Mesendoderm (in vitro differentiated cells): ENCODE measurements around the gene CYFIP2.

ENCODE experiments used
- DNase-seq: peaks from one replicate; pipeline ENCODE4 v3.0.0; 2013
- H2AK5ac ChIP-seq: 2 replicates; pipeline ENCODE4 v1.6.1; 2013; ENCODE audit warnings: low read length, inconsistent platforms
- H2BK120ac ChIP-seq: 2 replicates; pipeline ENCODE4 v1.6.1; 2013; ENCODE audit warnings: low read depth, mild to moderate bottlenecking, low read length, moderate library complexity, mixed read lengths
- H2BK15ac ChIP-seq: replicated peaks from 2 replicates; pipeline ENCODE4 v1.6.1; 2013; ENCODE audit warnings: low read depth, mild to moderate bottlenecking, moderate library complexity
- H2BK5ac ChIP-seq: 2 replicates; pipeline ENCODE4 v1.6.1; 2013; ENCODE audit warnings: low read length, inconsistent platforms
- H3K18ac ChIP-seq: 2 replicates; pipeline ENCODE4 v1.6.1; 2013; ENCODE audit warnings: mild to moderate bottlenecking, low read length, mixed read lengths
- H3K23ac ChIP-seq: one replicate; pipeline ENCODE4 v1.6.1; 2013; ENCODE audit warnings: low read length
- H3K27ac ChIP-seq: 2 replicates; pipeline ENCODE4 v1.5.1; 2013; ENCODE audit warnings: low read depth, mild to moderate bottlenecking, inconsistent platforms, low read length, moderate library complexity
- H3K27me3 ChIP-seq: 2 replicates; pipeline ENCODE4 v1.6.1; 2013; ENCODE audit warnings: low read length, control low read depth, mild to moderate bottlenecking, inconsistent platforms; ENCODE audit not compliant: insufficient read depth, poor library complexity
- H3K36me3 ChIP-seq: 2 replicates; pipeline ENCODE4 v1.6.1; 2013; ENCODE audit warnings: low read length, inconsistent platforms; ENCODE audit not compliant: control insufficient read depth, insufficient read depth
- H3K4ac ChIP-seq: one replicate; pipeline ENCODE4 v1.6.1; 2013; ENCODE audit warnings: low read depth, mild to moderate bottlenecking, low read length, moderate library complexity
- H3K4me1 ChIP-seq: 2 replicates; pipeline ENCODE4 v1.6.1; 2013; ENCODE audit warnings: low read depth, low read length, inconsistent platforms; ENCODE audit not compliant: control insufficient read depth
- H3K4me2 ChIP-seq: 2 replicates; pipeline ENCODE4 v1.6.1; 2013; ENCODE audit warnings: low read length
- H3K4me3 ChIP-seq: 2 replicates; pipeline ENCODE4 v1.5.1; 2013; ENCODE audit warnings: mild to moderate bottlenecking, low read length
- H3K56ac ChIP-seq: one replicate; pipeline ENCODE4 v1.6.1; 2013; ENCODE audit warnings: low read length
- H3K79me1 ChIP-seq: 2 replicates; pipeline ENCODE4 v1.6.1; 2013; ENCODE audit warnings: low read length, inconsistent platforms
- H3K79me2 ChIP-seq: 2 replicates; pipeline ENCODE4 v1.6.1; 2013; ENCODE audit warnings: mild to moderate bottlenecking, low read length; ENCODE audit not compliant: control insufficient read depth, insufficient read depth
- H3K9ac ChIP-seq: 2 replicates; pipeline ENCODE4 v1.6.1; 2013; ENCODE audit warnings: low read length, inconsistent platforms
- H4K5ac ChIP-seq: one replicate; pipeline ENCODE4 v1.6.1; 2013; ENCODE audit warnings: low read length
- H4K8ac ChIP-seq: one replicate; pipeline ENCODE4 v1.6.1; 2013; ENCODE audit warnings: low read depth, mild to moderate bottlenecking, control low read depth, low read length, moderate library complexity
- WGBS: extraction: QIAGEN DNeasy Blood & Tissue Kit; methylation state at CpG from one replicate; pipeline ENCODE4 v1.1.7; 2013; ENCODE audit warnings: low lambda C conversion rate, missing lambda C conversion rate; ENCODE audit not compliant: insufficient coverage; ENCODE audit errors: extremely low coverage; 5-methylcytosine and 5-hydroxymethylcytosine counted together

CYFIP2 gene

GRCh38 chr5:157290156-157290980 is 24.4 kb downstream of the CYFIP2 start:
- no peak overlapping the region for H3K4me3 ChIP-seq

GRCh38 chr5:157290981-157291711 is 25.2 kb downstream of the CYFIP2 start:
- H3K4me2 ChIP-seq = no peak overlapping the region
- no peak overlapping the region for H3K56ac ChIP-seq
- H2BK5ac ChIP-seq = no peak overlapping the region
- no peak overlapping the region for H3K4me3 ChIP-seq
- no peaks in the 10 kb centered on the region for H3K27me3 ChIP-seq
- no peak overlapping the region for H4K8ac ChIP-seq
- H3K18ac ChIP-seq = no peak overlapping the region
- H3K27ac ChIP-seq = no peak overlapping the region
- H3K79me2 ChIP-seq = no peaks in the 10 kb centered on the region
- H2BK120ac ChIP-seq = no peak overlapping the region
- no peak overlapping the region for H3K4ac ChIP-seq
- H3K23ac ChIP-seq = no peak overlapping the region
- no peak overlapping the region for H2BK15ac ChIP-seq
- no peaks in the 10 kb centered on the region for H3K79me1 ChIP-seq
- H2AK5ac ChIP-seq = no peak overlapping the region
- H3K36me3 ChIP-seq = no peaks in the 10 kb centered on the region
- no peak overlapping the region for H3K9ac ChIP-seq
- H4K5ac ChIP-seq = no peak overlapping the region
- no CpG with 5 or more reads among the region's 10 CpGs for WGBS
- H3K4me1 ChIP-seq = no peaks in the 10 kb centered on the region
- DNase-seq = no peak

More at GRCh38 chr5:157290156-157290980, 24.4 kb downstream of the CYFIP2 start:
- H3K36me3 ChIP-seq = no peaks in the 10 kb centered on the region
- no peak overlapping the region for H3K27ac ChIP-seq
- H2BK15ac ChIP-seq = no peak overlapping the region
- no peaks in the 10 kb centered on the region for H3K79me2 ChIP-seq
- no peak overlapping the region for H3K23ac ChIP-seq
- peak; percentile 72 for DNase-seq
- no peaks in the 10 kb centered on the region for H3K79me1 ChIP-seq
- no peaks in the 10 kb centered on the region for H3K27me3 ChIP-seq
- no peak overlapping the region for H4K5ac ChIP-seq
- no CpG with 5 or more reads among the region's 6 CpGs for WGBS
- no peak overlapping the region for H3K9ac ChIP-seq
- H3K4me1 ChIP-seq = no peaks in the 10 kb centered on the region
- no peak overlapping the region for H4K8ac ChIP-seq
- no peak overlapping the region for H2AK5ac ChIP-seq
- H3K56ac ChIP-seq = no peak overlapping the region
- no peak overlapping the region for H3K4me2 ChIP-seq
- no peak overlapping the region for H2BK120ac ChIP-seq
- H2BK5ac ChIP-seq = no peak overlapping the region
- H3K18ac ChIP-seq = no peak overlapping the region
- H3K4ac ChIP-seq = no peak overlapping the region

GRCh38 chr5:157292599-157292998 is 26.7 kb downstream of the CYFIP2 start:
- Histone ChIP-seq H4K5ac (no peak overlapping the region), H3K36me3 (no peaks in the 10 kb centered on the region), H3K27me3 (no peaks in the 10 kb centered on the region), H2BK5ac (no peak overlapping the region), H3K9ac (no peak overlapping the region), H2BK120ac (no peak overlapping the region), H3K56ac (no peak overlapping the region), H3K18ac (no peak overlapping the region), H3K79me2 (no peaks in the 10 kb centered on the region), H3K4ac (no peak overlapping the region), H3K79me1 (no peaks in the 10 kb centered on the region), H2BK15ac (no peak overlapping the region), H3K4me3 (no peak overlapping the region), H3K4me1 (no peaks in the 10 kb centered on the region), H3K4me2 (no peak overlapping the region), H3K27ac (no peak overlapping the region), H2AK5ac (no peak overlapping the region), H3K23ac (no peak overlapping the region), H4K8ac (no peak overlapping the region)
- no CpG with 5 or more reads among the region's 3 CpGs for WGBS
- no peak for DNase-seq

GRCh38 chr5:157294407-157295091 is 28.6 kb downstream of the CYFIP2 start:
- no peaks in the 10 kb centered on the region for H3K4me1 ChIP-seq
- no peak overlapping the region for H3K4me2 ChIP-seq
- no peak overlapping the region for H3K23ac ChIP-seq
- no CpG with 5 or more reads among the region's 7 CpGs for WGBS
- H3K18ac ChIP-seq = no peak overlapping the region
- H4K5ac ChIP-seq = no peak overlapping the region
- no peaks in the 10 kb centered on the region for H3K79me1 ChIP-seq
- no peak overlapping the region for H2BK120ac ChIP-seq
- H3K36me3 ChIP-seq = no peaks in the 10 kb centered on the region
- no peaks in the 10 kb centered on the region for H3K27me3 ChIP-seq
- H3K4me3 ChIP-seq = no peak overlapping the region
- H4K8ac ChIP-seq = no peak overlapping the region
- H2AK5ac ChIP-seq = no peak overlapping the region
- peak; percentile 46 for DNase-seq
- no peak overlapping the region for H2BK5ac ChIP-seq
- no peaks in the 10 kb centered on the region for H3K79me2 ChIP-seq
- H3K4ac ChIP-seq = no peak overlapping the region
- no peak overlapping the region for H3K9ac ChIP-seq
- no peak overlapping the region for H3K56ac ChIP-seq
- no peak overlapping the region for H3K27ac ChIP-seq
- H2BK15ac ChIP-seq = no peak overlapping the region

- no peak overlapping the region for H3K27ac ChIP-seq
- no peak overlapping the region for H2BK15ac ChIP-seq
- no peak overlapping the region for H2BK120ac ChIP-seq
- no peak overlapping the region for H3K4ac ChIP-seq
- H2BK5ac ChIP-seq = no peak overlapping the region
- H3K56ac ChIP-seq = no peak overlapping the region
- no peak overlapping the region for H3K4me2 ChIP-seq
- no peak overlapping the region for H3K9ac ChIP-seq
- no peak overlapping the region for H3K4me3 ChIP-seq
- H3K79me2 ChIP-seq = no peaks in the 10 kb centered on the region
- H3K18ac ChIP-seq = no peak overlapping the region
- H3K36me3 ChIP-seq = no peaks in the 10 kb centered on the region
- H4K8ac ChIP-seq = no peak overlapping the region
- no peaks in the 10 kb centered on the region for H3K4me1 ChIP-seq
- no peaks in the 10 kb centered on the region for H3K79me1 ChIP-seq
- no peaks in the 10 kb centered on the region for H3K27me3 ChIP-seq
- DNase-seq = no peak
- no CpG with 5 or more reads among the region's 1 CpG for WGBS
- no peak overlapping the region for H2AK5ac ChIP-seq
- no peak overlapping the region for H4K5ac ChIP-seq
- no peak overlapping the region for H3K23ac ChIP-seq
These were observed 29.3 kb downstream of the CYFIP2 start for GRCh38 chr5:157295247-157295646.
